Measurements from ENCODE around the gene TIMP1. TPM values are rescaled to one million over a fixed set of nuclear protein-coding genes. Genes with fewer than 3 reads are reported as not detected.

The TIMP1 gene
- total and polyA plus RNA-seq, 2 experiments from 2014 or later = 39.0 to 117 TPM

- Histone ChIP-seq H3K36me3 (ENCODE audit: insufficient read depth) (no peaks in the 10 kb centered on the region), H2AFZ (peak overlapping the region; percentile 40; the same call in 1 of the 2 replicates), H3K9me2 (ENCODE audit: insufficient read depth) (no peaks in the 10 kb centered on the region), H3F3A (replicated peaks; ENCODE audit: low read depth) (no peaks in the 10 kb centered on the region), H3K4me2 (peak overlapping the region; percentile 72), H3K4me1 (ENCODE audit: insufficient read depth) (no peaks in the 10 kb centered on the region), H4K20me1 (replicated peaks; ENCODE audit: insufficient read depth) (no peaks in the 10 kb centered on the region), H3K4me3 (peak overlapping the region; percentile 48), H3K27ac (ENCODE audit: low read depth) (no peak overlapping the region), H3K79me2 (replicated peaks; ENCODE audit: insufficient read depth) (no peaks in the 10 kb centered on the region), H3K27me3 (ENCODE audit: insufficient read depth) (no peaks in the 10 kb centered on the region)
- H3K36me3 Mint-ChIP-seq (ENCODE audit: low read depth) = no peaks in the 10 kb centered on the region
- peak; percentile 43; the same call in 1 of the 2 replicates for TF ChIP-seq POLR2AphosphoS5 (IDR thresholded peaks at IDR 0.05; ENCODE audit: low read depth)
- no peak for TF ChIP-seq STAT1 (IDR thresholded peaks at IDR 0.05; ENCODE audit: unreplicated experiment)
- peak; percentile 90 for DNase-seq (ENCODE audit: low spot score)
- ATAC-seq = peak; percentile 88
- peaks cover 25% of the 10 kb centered on the region for H3K4me1 Mint-ChIP-seq
- H3K4me3 Mint-ChIP-seq = peak overlapping the region; percentile 74
- H3K27me3 Mint-ChIP-seq (ENCODE audit: insufficient read depth, low read depth, poor library complexity) = peaks cover 10% of the 10 kb centered on the region
- no peaks in the 10 kb centered on the region for H3K9me3 Mint-ChIP-seq
- peak overlapping the region; percentile 90 for H3K27ac Mint-ChIP-seq
Observed at GRCh38 chrX:47623540-47624027, 41.3 kb downstream of the TIMP1 start.

GRCh38 chrX:47625365-47625764 is 43.1 kb downstream of the TIMP1 start:
- no peak for TF ChIP-seq ETS1 (IDR thresholded peaks at IDR 0.05)
- peaks cover 32% of the 10 kb centered on the region for H3K4me1 Mint-ChIP-seq
- ATAC-seq (no peak), DNase-seq (ENCODE audit: low spot score) (no peak)
- H3K27ac Mint-ChIP-seq = peak overlapping the region; percentile 28; the same call in 1 of the 2 replicates
- H3K36me3 Mint-ChIP-seq (ENCODE audit: low read depth) = no peaks in the 10 kb centered on the region
- H3K4me3 Mint-ChIP-seq = no peak overlapping the region
- H2AFZ ChIP-seq = no peak overlapping the region
- no peak overlapping the region for H3K4me3 ChIP-seq
- H3K27ac ChIP-seq (ENCODE audit: low read depth) = no peak overlapping the region
- no peaks in the 10 kb centered on the region for H3K9me3 Mint-ChIP-seq
- no peaks in the 10 kb centered on the region for H3K27me3 ChIP-seq (ENCODE audit: insufficient read depth)
- no peaks in the 10 kb centered on the region for H3K9me2 ChIP-seq (ENCODE audit: insufficient read depth)
- H3K79me2 ChIP-seq (replicated peaks; ENCODE audit: insufficient read depth) = no peaks in the 10 kb centered on the region
- peaks cover 5% of the 10 kb centered on the region; the same call in 1 of the 2 replicates for H3K4me1 ChIP-seq (ENCODE audit: insufficient read depth)
- H3K27me3 Mint-ChIP-seq (ENCODE audit: insufficient read depth, low read depth, poor library complexity) = peaks cover 12% of the 10 kb centered on the region
- no peak overlapping the region for H3K4me2 ChIP-seq
- no peaks in the 10 kb centered on the region for H3K36me3 ChIP-seq (ENCODE audit: insufficient read depth)
- H3F3A ChIP-seq (replicated peaks; ENCODE audit: low read depth) = no peaks in the 10 kb centered on the region
- no peaks in the 10 kb centered on the region for H4K20me1 ChIP-seq (replicated peaks; ENCODE audit: insufficient read depth)

- Histone ChIP-seq H3K27ac (ENCODE audit: low read depth) (no peak overlapping the region), H3K27me3 (ENCODE audit: insufficient read depth) (no peaks in the 10 kb centered on the region), H3K4me3 (no peak overlapping the region), H3K36me3 (ENCODE audit: insufficient read depth) (no peaks in the 10 kb centered on the region), H4K20me1 (replicated peaks; ENCODE audit: insufficient read depth) (no peaks in the 10 kb centered on the region), H3F3A (replicated peaks; ENCODE audit: low read depth) (no peaks in the 10 kb centered on the region), H3K79me2 (replicated peaks; ENCODE audit: insufficient read depth) (no peaks in the 10 kb centered on the region), H3K4me1 (ENCODE audit: insufficient read depth) (peaks cover 5% of the 10 kb centered on the region; the same call in 1 of the 2 replicates), H3K4me2 (no peak overlapping the region), H2AFZ (no peak overlapping the region), H3K9me2 (ENCODE audit: insufficient read depth) (no peaks in the 10 kb centered on the region)
- peaks cover 18% of the 10 kb centered on the region for H3K4me1 Mint-ChIP-seq
- peak; percentile 71 for ATAC-seq
- H3K27ac Mint-ChIP-seq = peak overlapping the region; percentile 76; the same call in 1 of the 2 replicates
- peak; percentile 29 to 57 for TF ChIP-seq CTCF (conservative IDR thresholded peaks at IDR 0.05; ENCODE audit: low read depth in 2 of 2)
- TF ChIP-seq REST (IDR thresholded peaks at IDR 0.05; ENCODE audit: unreplicated experiment) = no peak
- no peak overlapping the region for H3K4me3 Mint-ChIP-seq
- no peaks in the 10 kb centered on the region for H3K36me3 Mint-ChIP-seq (ENCODE audit: low read depth)
- DNase-seq (ENCODE audit: low spot score) = peak; percentile 61
- H3K27me3 Mint-ChIP-seq (ENCODE audit: insufficient read depth, low read depth, poor library complexity) = peaks cover 5% of the 10 kb centered on the region
- no peaks in the 10 kb centered on the region for H3K9me3 Mint-ChIP-seq
Observed at GRCh38 chrX:47628982-47629381, 46.7 kb downstream of the TIMP1 start.

Data from GM23338 (cell line).